Neural cell (in vitro differentiated cells): ENCODE data around the gene ZNF93. TPM values are rescaled to one million over a fixed set of nuclear protein-coding genes. Genes with fewer than 3 reads are reported as not detected.
A peak's percentile ranks its signal among the peaks of the same experiment; 100 is the strongest.
"Not testable (repeated sequence)": the region's sequence is repeated elsewhere in the genome, so short reads cannot be mapped to it uniquely, and the experiment has no call there.

Experiments
- H2AFZ ChIP-seq: fragments of 200-600, 300-800 bp; sonication (generic), shearing (Covaris generic); 2 replicates; pipeline ENCODE4 v1.6.0; 2014; ENCODE audit warnings: low read depth, mild to moderate bottlenecking, antibody characterized with exemption, low read length, moderate library complexity
- H3F3A ChIP-seq: fragments of 200-600 bp; shearing (Covaris generic); 2 replicates; pipeline ENCODE4 v1.6.1; 2016; ENCODE audit warnings: mild to moderate bottlenecking, moderate library complexity, mixed read lengths, antibody characterized with exemption, low read length; ENCODE audit not compliant: insufficient read depth, poor library complexity, severe bottlenecking
- H3K27ac ChIP-seq: fragments of 200-600, 300-800 bp; sonication (generic), shearing (Covaris generic); 2 replicates; pipeline ENCODE4 v1.5.1; 2014; ENCODE audit warnings: mild to moderate bottlenecking, low read length, moderate library complexity
- H3K27me3 ChIP-seq: fragments of 300-800, 200-600 bp; sonication (generic), shearing (Covaris generic); 2 replicates; pipeline ENCODE4 v1.6.0; 2014; ENCODE audit warnings: mild to moderate bottlenecking, low read depth, low read length, moderate library complexity; ENCODE audit not compliant: insufficient read depth
- H3K36me3 ChIP-seq: fragments of 300-800, 200-600 bp; sonication (generic), shearing (Covaris generic); 2 replicates; pipeline ENCODE4 v1.5.1; 2014; ENCODE audit warnings: mild to moderate bottlenecking, antibody characterized with exemption, low read length, moderate library complexity; ENCODE audit not compliant: insufficient read depth
- H3K4me2 ChIP-seq: fragments of 300-800, 200-600 bp; sonication (generic), shearing (Covaris generic); 2 replicates; pipeline ENCODE4 v1.6.0; 2014; ENCODE audit warnings: mild to moderate bottlenecking, low read length
- H3K4me3 ChIP-seq: fragments of 300-800, 200-600 bp; sonication (generic), shearing (Covaris generic); 2 replicates; pipeline ENCODE4 v1.5.1; 2014; ENCODE audit warnings: mild to moderate bottlenecking, low read length, moderate library complexity
- H3K79me2 ChIP-seq: fragments of 200-600 bp; shearing (Covaris generic); replicated peaks from 2 replicates; pipeline ENCODE4 v1.6.0; 2014; ENCODE audit warnings: mild to moderate bottlenecking, low read length, moderate library complexity; ENCODE audit not compliant: insufficient read depth
- H3K9ac ChIP-seq: fragments of 300-800, 200-600 bp; sonication (generic), shearing (Covaris generic); 2 replicates; pipeline ENCODE4 v1.6.1; 2016; ENCODE audit warnings: mild to moderate bottlenecking, low read length, mixed read lengths
- H3K9me2 ChIP-seq: fragments of 200-600 bp; shearing (Covaris generic); 2 replicates; pipeline ENCODE4 v1.6.1; 2016; ENCODE audit warnings: mild to moderate bottlenecking, low read length, mixed read lengths; ENCODE audit not compliant: insufficient read depth
- H3K9me3 ChIP-seq: fragments of 200-600, 300-800 bp; sonication (generic), shearing (Covaris generic); 2 replicates; pipeline ENCODE4 v1.6.1; 2016; ENCODE audit warnings: mild to moderate bottlenecking, mixed run types, low read length, moderate library complexity, mixed read lengths
- H4K20me1 ChIP-seq: fragments of 200-600 bp; shearing (Covaris generic); 2 replicates; pipeline ENCODE4 v1.6.1; 2016; ENCODE audit warnings: mild to moderate bottlenecking, mixed run types; ENCODE audit not compliant: insufficient read depth
- EP300 ChIP-seq: fragments of 450-650 bp; conservative IDR thresholded peaks from 2 replicates; pipeline ENCODE4 v1.6.1; 2014; ENCODE audit warnings: antibody characterized with exemption, mild to moderate bottlenecking, moderate library complexity; ENCODE audit not compliant: poor library complexity, severe bottlenecking
- EZH2 ChIP-seq: fragments of 200-600, 300-800 bp; shearing (Covaris generic), sonication (generic); IDR thresholded peaks from 2 replicates; pipeline ENCODE4 v1.6.1; 2014; ENCODE audit warnings: antibody characterized with exemption, low read length, borderline replicate concordance, mild to moderate bottlenecking; ENCODE audit not compliant: insufficient read depth, poor library complexity, severe bottlenecking
- MXI1 ChIP-seq: fragments of 450-650 bp; conservative IDR thresholded peaks from 2 replicates; pipeline ENCODE4 v1.6.1; 2014; ENCODE audit warnings: antibody characterized with exemption, mild to moderate bottlenecking; ENCODE audit not compliant: poor library complexity, severe bottlenecking
- POLR2AphosphoS5 ChIP-seq: IDR thresholded peaks from 2 replicates; pipeline ENCODE4 v1.6.1; 2012
- RAD21 ChIP-seq: fragments of 450-650 bp; conservative IDR thresholded peaks from 2 replicates; pipeline ENCODE4 v1.6.1; 2014; ENCODE audit warnings: antibody characterized with exemption, mild to moderate bottlenecking, moderate library complexity
- SMC3 ChIP-seq: fragments of 450-650 bp; conservative IDR thresholded peaks from 2 replicates; pipeline ENCODE4 v1.6.1; 2014; ENCODE audit warnings: antibody characterized with exemption, mild to moderate bottlenecking, moderate library complexity; ENCODE audit not compliant: poor library complexity
- TAF1 ChIP-seq: IDR thresholded peaks from 2 replicates; pipeline ENCODE4 v1.6.1; 2012; ENCODE audit warnings: low read depth
- polyA plus RNA-seq: library from polyadenylated mRNA; depleted of rRNA; stranded (reverse); fragments of >200 nt; gene quantifications from 2 replicates; pipeline ENCODE4 v1.2.3, GENCODE V29; 2014
- TF ChIP-seq, protein P1 (sequence below): fragments of 450-650 bp; IDR thresholded peaks from 2 replicates; pipeline ENCODE4 v1.5.1; 2014; ENCODE audit warnings: antibody characterized with exemption, mild to moderate bottlenecking, moderate library complexity; ENCODE audit not compliant: poor library complexity, severe bottlenecking
- TF ChIP-seq, protein P2 (sequence below): IDR thresholded peaks from 2 replicates; pipeline ENCODE4 v1.6.1; 2012; ENCODE audit warnings: borderline replicate concordance

The ZNF93 gene
- polyA plus RNA-seq, 1 donor from 2014 or later: 14.9 TPM

DNA sequence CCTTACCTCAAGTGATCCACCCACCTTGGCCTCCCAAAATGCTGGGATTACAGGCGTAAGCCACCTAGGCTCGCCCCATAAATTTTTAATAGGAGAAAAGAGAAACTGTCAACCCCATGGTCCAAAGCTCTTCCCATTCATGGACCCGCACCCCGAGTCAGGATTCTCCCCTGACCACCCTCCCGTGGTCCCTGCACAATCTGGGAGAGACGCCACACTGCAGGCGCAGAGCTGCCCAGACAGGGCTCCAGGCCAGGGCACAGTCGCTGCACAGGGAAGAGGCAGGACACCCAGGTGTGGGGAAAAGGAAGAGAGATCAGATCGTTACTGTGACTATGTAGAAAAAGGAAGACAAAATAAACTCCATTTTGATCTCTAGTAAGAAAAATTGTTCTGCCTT lies 54.5 kb downstream of the ZNF93 start:
- Histone ChIP-seq H3K4me2 (no peak overlapping the region), H3K4me3 (no peak overlapping the region), H3F3A (no peaks in the 10 kb centered on the region), H4K20me1 (no peaks in the 10 kb centered on the region), H3K9ac (no peak overlapping the region), H3K9me3 (no peaks in the 10 kb centered on the region), H3K9me2 (no peaks in the 10 kb centered on the region), H3K79me2 (no peaks in the 10 kb centered on the region), H3K27me3 (no peaks in the 10 kb centered on the region), H2AFZ (no peak overlapping the region), H3K27ac (no peak overlapping the region), H3K36me3 (no peaks in the 10 kb centered on the region)
- TF ChIP-seq RAD21: no peak

DNA sequence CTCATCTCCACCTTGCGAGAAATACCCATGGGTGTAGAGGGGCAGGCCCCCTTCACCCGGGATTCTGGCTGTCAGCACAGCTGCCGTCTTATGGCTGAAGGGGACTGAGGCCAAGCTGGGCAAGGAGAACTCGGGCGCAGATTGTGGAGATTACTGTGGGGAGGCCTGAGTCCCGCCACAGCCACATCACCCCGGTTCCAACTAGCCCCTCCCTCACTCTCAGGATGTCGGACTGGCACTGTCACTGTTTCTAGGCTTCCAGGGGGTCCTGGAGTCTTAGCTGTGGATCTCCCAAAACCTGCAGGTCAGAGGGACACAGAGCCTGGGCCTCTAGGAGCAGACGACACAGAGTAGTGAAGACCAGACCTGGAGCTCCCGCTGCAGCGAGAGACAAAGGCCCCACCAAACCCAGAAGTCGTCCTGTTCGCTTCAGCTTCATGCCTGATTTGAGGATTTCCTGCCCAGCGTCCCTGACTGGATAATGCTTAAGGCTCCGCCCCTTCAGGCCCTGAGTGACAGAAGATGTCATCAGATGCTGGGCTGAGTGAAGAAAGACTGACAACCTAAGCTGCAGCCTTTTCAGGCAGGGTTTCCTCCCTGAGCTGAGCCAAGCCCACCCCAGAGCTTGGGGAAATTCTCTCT lies 55.8 kb downstream of the ZNF93 start:
- Histone ChIP-seq H3K27ac (no peak overlapping the region), H3K9me3 (no peaks in the 10 kb centered on the region), H3F3A (no peaks in the 10 kb centered on the region), H3K4me3 (no peak overlapping the region), H3K79me2 (no peaks in the 10 kb centered on the region), H3K36me3 (no peaks in the 10 kb centered on the region), H4K20me1 (no peaks in the 10 kb centered on the region), H3K4me2 (no peak overlapping the region), H3K9me2 (no peaks in the 10 kb centered on the region), H2AFZ (no peak overlapping the region), H3K27me3 (no peaks in the 10 kb centered on the region), H3K9ac (peak overlapping the region; percentile 23)
- TF ChIP-seq MXI1: no peak
- TF ChIP-seq, protein P1, sequence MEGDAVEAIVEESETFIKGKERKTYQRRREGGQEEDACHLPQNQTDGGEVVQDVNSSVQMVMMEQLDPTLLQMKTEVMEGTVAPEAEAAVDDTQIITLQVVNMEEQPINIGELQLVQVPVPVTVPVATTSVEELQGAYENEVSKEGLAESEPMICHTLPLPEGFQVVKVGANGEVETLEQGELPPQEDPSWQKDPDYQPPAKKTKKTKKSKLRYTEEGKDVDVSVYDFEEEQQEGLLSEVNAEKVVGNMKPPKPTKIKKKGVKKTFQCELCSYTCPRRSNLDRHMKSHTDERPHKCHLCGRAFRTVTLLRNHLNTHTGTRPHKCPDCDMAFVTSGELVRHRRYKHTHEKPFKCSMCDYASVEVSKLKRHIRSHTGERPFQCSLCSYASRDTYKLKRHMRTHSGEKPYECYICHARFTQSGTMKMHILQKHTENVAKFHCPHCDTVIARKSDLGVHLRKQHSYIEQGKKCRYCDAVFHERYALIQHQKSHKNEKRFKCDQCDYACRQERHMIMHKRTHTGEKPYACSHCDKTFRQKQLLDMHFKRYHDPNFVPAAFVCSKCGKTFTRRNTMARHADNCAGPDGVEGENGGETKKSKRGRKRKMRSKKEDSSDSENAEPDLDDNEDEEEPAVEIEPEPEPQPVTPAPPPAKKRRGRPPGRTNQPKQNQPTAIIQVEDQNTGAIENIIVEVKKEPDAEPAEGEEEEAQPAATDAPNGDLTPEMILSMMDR: no peak
- no peak for TF ChIP-seq EZH2
- no peak for TF ChIP-seq RAD21
- no peak for TF ChIP-seq POLR2AphosphoS5
- TF ChIP-seq SMC3: no peak
- TF ChIP-seq TAF1: no peak
- no peak for TF ChIP-seq EP300
- TF ChIP-seq, protein P2, sequence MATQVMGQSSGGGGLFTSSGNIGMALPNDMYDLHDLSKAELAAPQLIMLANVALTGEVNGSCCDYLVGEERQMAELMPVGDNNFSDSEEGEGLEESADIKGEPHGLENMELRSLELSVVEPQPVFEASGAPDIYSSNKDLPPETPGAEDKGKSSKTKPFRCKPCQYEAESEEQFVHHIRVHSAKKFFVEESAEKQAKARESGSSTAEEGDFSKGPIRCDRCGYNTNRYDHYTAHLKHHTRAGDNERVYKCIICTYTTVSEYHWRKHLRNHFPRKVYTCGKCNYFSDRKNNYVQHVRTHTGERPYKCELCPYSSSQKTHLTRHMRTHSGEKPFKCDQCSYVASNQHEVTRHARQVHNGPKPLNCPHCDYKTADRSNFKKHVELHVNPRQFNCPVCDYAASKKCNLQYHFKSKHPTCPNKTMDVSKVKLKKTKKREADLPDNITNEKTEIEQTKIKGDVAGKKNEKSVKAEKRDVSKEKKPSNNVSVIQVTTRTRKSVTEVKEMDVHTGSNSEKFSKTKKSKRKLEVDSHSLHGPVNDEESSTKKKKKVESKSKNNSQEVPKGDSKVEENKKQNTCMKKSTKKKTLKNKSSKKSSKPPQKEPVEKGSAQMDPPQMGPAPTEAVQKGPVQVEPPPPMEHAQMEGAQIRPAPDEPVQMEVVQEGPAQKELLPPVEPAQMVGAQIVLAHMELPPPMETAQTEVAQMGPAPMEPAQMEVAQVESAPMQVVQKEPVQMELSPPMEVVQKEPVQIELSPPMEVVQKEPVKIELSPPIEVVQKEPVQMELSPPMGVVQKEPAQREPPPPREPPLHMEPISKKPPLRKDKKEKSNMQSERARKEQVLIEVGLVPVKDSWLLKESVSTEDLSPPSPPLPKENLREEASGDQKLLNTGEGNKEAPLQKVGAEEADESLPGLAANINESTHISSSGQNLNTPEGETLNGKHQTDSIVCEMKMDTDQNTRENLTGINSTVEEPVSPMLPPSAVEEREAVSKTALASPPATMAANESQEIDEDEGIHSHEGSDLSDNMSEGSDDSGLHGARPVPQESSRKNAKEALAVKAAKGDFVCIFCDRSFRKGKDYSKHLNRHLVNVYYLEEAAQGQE: no peak

DNA sequence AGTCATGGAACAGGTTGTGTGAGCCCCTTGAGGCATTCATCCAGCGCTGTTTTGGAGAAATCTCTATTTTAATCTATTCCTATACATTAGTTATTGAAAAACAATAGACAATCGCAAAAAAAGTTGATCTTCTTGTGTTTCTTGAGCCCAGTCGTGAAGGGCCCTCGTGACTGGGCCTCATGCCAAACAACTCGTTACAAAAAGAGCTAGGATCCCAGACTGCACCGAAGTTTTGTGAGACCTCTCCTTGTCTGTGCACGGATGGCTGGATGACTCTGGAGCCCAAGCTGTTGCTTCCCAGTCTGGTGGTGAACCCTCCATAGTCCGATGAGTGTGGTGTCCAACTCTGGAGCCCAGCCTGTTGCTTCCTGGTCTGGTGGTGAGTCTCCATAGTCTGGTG lies 57.0 kb downstream of the ZNF93 start:
- H3K9me3 ChIP-seq, H3K27ac ChIP-seq, H3K4me2 ChIP-seq, H3K27me3 ChIP-seq, H3K79me2 ChIP-seq, H2AFZ ChIP-seq, H3K4me3 ChIP-seq, H3K36me3 ChIP-seq, H3K9ac ChIP-seq, H4K20me1 ChIP-seq, H3F3A ChIP-seq, H3K9me2 ChIP-seq: not testable (repeated sequence)
